Vagina (tissue), 2 donors: ENCODE results near the gene NFAM1.

Source experiments
- POLR2AphosphoS5 ChIP-seq, 2 donors: sonication (generic); formaldehyde crosslinking; IDR thresholded peaks; one replicate each; pipeline ENCODE4 v1.9.0; 2017; ENCODE audit warnings: antibody characterized with exemption in 2 of 2, mild to moderate bottlenecking in 2 of 2, low read depth in 1 of 2; ENCODE audit not compliant: insufficient read depth in 1 of 2
- TF ChIP-seq, protein P1 (sequence below), 3 experiments: fragments of 450-650 bp in 2 of 3; fragments of 200-600 bp in 1 of 3; sonication (generic) in 1 of 3; IDR thresholded peaks; one replicate each; pipeline ENCODE4 v1.5.1; 2017 to 2019; ENCODE audit warnings: antibody characterized with exemption in 3 of 3, mild to moderate bottlenecking in 2 of 3, moderate library complexity in 2 of 3

DNA sequence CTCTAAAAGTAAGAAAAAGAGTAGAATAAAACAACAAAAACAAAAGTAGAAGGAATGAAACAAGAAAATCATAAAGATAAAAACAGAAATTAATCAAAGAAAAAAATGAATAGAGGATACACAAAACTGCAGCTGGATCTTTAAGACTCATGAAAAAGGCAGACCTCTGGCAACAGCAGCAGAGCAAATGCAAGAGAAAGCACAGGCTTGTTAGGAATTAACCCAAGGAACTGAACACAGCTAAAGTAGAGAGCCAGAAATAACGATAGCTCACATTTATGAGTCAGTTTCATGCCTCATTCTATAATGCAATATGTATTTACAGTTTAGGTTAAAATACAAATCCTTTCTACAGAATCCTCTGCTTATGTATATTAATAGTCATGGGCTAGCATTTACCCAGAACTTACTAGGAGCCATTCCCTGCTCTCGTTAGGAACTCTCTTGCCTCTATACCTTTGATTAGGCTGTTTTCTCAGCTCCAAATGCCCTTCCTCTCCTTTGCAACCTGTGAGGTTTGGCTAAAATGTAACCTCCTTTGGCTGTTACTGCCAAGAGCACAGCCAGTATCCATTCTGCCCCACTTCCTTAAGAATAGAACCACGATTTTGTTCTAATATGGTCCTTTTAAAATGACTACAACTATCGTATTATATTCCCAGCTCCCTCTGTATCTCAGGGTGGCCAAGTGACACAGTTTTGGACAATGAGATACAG lies 38.3 kb upstream of the NFAM1 start:
- TF ChIP-seq, protein P1, sequence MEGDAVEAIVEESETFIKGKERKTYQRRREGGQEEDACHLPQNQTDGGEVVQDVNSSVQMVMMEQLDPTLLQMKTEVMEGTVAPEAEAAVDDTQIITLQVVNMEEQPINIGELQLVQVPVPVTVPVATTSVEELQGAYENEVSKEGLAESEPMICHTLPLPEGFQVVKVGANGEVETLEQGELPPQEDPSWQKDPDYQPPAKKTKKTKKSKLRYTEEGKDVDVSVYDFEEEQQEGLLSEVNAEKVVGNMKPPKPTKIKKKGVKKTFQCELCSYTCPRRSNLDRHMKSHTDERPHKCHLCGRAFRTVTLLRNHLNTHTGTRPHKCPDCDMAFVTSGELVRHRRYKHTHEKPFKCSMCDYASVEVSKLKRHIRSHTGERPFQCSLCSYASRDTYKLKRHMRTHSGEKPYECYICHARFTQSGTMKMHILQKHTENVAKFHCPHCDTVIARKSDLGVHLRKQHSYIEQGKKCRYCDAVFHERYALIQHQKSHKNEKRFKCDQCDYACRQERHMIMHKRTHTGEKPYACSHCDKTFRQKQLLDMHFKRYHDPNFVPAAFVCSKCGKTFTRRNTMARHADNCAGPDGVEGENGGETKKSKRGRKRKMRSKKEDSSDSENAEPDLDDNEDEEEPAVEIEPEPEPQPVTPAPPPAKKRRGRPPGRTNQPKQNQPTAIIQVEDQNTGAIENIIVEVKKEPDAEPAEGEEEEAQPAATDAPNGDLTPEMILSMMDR (IDR thresholded peaks at IDR 0.05), result no peak
- TF ChIP-seq POLR2AphosphoS5 (IDR thresholded peaks at IDR 0.05; ENCODE audit: insufficient read depth in 1 of 2, low read depth in 1 of 2), result no peak
